NCI-H82 treated with DMSO at 0.1 percent for 48 hours (cell line): ENCODE measurements around the gene TMEM202.
"Not testable (repeated sequence)": the region's sequence is repeated elsewhere in the genome, so short reads cannot be mapped to it uniquely, and the experiment has no call there.

Experiments used
- DNase-seq: peaks from one replicate; lab custom pipeline; 2025; ENCODE audit not compliant: unreplicated experiment; lab: John Stamatoyannopoulos, UW

Gene TMEM202, protein sequence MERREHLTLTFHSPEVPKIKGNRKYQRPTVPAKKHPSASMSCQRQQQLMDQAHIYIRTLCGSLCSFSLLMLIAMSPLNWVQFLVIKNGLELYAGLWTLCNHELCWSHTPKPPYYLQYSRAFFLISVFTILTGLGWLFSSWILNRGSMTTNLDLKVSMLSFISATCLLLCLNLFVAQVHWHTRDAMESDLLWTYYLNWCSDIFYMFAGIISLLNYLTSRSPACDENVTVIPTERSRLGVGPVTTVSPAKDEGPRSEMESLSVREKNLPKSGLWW

DNA sequence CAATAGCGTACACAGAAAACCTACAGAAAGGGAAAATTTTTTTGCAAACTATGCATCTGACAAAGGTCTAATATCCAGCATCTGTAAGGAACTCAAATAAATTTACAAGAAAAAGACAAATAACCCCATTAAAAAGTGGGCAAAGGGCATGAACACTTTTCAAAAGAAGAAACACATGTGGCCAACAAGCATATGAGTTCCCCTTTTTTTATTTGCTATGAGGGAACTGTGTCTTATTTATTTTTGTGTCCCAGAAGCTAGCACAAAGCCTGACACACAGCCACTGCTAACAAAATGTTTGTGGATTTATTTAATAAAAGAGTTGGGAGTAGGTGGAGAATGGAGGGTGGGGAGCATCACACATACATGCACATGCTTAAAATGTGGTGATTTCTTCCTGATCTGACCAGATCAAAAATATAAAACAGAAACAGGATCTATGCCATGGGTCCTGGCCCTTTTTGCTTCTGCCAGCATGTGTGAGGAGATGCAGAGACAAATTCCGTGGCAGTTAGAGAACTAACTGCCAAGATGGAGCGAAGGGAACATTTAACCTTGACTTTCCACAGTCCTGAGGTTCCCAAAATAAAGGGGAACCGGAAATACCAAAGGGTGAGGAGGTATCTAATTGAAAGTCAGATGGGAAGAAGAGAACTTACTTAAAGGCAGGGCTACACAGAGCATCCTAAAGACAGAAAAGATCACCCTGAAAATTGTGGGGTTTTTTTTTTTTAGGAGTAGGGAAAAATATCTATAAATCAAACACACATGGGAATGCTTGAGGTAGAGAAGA, at the start of gene TMEM202:
TSS of gene TMEM202 (plus strand) at position 510 of the 793 bp plus-strand sequence. CDS start at position 532, 22 bp downstream.
- DNase-seq, result no peak

DNA sequence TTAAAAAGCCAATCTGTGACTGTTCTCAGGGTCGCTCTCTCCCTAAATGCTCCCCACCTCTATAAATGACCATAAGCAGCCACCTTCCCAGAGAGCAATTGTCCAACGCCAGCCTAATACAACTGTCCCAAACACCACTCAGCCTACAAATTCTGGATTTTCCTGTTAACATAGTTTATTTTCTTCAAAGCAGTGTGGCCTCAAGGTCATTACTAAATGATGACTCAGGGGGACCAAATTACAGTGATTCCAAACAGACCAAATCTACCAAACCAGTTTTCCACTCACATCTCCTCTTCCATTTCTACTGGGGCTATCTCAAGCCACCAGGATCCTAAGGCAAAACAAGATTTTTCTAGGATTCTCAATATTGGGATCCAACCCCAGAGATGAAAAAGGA, 44.8 kb upstream of the TMEM202 start:
- DNase-seq, result no peak

DNA sequence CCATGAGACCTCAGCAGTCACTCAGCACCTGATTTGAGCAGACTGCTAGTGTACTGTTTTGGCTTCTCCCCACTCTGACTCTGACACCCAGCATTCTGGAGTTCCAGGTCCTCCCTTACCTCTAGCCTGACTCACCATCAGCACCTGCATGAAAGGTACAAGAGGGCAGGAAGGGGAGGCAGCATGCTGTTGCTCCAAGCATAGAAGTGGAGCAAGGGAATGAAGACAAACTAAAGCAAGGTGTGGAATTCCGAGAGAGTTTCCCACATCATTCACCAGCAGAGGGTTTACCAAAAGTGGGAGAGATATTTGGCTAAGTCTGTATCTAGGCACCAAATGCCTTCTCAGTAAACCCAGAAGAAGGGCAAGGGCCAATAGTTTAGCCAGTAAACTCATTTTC, 43.6 kb upstream of the TMEM202 start:
- no peak for DNase-seq

DNA sequence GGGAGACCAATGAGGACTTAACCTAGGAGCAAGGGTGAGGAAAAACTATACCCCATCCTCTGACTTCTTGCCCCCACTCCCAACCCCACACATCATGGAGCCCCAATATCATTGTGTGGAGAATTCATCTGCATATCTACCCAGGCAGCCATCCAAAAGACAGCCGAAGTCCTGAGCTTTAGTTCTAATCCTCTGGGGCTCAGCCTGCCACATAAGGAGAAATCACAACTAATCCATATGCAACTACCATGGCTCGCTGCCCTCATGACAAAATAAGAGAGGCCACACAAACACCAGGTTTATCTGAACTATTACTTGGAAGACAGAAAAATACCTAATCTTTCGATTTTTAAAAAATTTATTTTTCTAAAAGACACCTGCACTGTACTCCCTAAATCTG, 40.0 kb upstream of the TMEM202 start:
- no peak for DNase-seq

DNA sequence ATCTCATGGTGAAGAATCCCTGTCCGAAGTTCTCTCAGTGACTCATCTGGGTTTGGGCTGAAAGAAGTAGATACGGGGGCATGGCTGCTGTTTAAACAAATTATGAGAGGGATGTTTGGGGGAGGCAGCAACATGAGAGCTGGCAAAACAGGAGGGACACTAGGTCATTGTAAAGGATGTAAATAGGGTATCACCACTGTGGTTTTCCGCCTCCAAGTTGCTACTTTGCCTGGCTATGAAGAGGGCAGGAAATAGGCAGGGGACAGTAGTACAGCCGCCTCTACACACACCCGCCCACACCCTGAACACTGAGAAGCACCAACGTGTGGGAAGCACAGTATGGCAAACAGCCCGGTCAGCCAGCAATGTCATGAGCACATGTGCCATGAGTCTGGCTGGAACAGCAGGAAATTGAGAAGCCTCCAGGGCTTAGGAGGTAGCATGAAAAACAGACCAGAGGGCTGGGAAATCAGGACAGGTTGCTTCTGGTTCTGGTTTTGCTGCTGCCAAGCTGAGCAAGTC, 39.4 kb upstream of the TMEM202 start:
- DNase-seq, result no peak

DNA sequence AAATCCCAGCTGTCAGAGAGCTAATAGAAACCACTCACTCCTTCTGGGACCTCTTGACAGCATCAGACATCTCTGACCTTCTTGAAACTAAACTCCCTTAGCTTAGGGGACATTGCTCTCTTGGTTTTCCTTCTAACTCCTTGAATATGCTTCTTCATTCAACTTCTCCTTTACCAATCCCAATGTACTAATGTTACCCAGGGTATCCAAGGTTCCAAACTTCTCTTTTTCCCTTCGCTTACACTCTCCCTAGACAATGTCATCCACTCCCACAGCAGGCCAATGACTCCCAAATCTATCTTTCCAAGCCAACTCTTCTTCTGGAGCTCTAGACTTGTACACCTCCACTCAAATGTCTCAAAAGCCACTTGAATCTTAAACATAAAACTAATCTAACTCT, 36.9 kb upstream of the TMEM202 start:
- no peak for DNase-seq

DNA sequence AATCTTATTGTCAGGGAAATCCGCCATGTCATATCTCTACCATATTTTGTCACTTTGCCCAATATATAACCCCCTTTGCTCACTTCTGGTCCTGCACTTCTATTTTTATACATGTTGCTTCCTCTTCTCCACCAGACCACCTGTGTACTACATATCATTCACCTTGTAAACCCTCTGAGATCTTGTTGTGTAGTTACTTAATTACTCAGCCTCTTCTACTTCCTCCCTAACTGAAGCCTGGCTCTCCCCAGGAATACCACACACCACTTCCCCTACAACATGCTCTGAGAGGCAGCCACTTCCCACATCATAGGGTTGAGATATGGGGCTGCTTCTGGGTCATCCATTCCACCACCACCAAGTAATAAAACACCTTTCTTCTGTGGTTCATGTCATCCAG, 32.3 kb upstream of the TMEM202 start:
- DNase-seq, result no peak

DNA sequence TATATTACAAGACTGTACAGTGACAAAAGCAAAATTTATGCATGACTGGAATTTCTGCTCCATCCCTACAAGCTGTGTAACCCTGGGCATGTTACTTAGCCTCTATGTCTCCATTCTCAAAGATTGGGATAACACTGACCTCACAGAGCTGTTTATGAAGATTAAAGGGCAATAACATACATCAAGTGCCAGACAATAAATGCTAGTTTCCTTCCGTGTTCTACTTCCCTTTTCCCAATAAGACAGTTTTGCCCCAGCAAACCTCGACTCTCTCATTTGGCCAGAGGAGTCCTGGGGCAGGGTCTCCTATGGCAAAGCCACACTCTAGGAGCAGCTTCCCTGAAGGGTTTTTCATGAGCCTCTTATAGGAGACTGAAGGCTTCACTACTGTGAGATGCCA, 29.8 kb upstream of the TMEM202 start:
- DNase-seq, result no peak

DNA sequence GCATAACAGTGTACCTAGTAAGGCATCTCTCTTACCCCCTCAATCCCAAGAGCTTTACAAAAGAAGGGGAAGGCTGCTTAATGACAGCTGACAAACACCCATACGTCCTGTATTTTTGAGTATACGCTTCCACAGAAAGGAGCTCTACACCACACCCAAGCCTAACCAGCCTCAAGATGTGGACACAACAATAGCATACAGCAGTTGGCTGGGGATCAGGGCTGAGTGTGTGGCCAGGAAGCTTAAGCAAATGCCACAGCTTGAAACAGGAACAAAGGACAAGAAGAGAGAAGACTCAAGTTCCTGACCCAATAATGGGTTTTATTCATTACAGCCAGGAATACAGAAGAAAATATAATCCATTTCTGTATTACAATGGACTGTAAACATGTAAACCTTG, 29.2 kb upstream of the TMEM202 start:
- no peak for DNase-seq

DNA sequence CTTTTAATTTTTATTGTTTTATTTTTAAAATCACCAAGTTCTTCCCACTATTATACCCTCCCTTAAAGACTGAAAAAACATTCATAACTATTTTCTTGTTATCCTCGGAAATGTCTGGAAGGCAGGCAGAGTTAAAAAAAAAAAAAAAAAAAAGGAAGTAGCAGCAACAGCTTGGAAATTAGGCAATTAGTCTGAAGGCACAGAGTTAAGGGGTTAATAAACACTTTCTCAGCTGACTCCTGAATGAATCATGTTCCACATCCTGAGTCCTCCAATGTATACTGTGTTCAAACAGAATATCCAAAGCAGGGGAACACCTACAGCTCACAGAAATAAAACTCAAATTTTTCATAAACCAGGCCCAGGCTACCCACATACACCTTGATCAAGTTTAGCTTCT, 28.1 kb upstream of the TMEM202 start:
- DNase-seq, result no peak

DNA sequence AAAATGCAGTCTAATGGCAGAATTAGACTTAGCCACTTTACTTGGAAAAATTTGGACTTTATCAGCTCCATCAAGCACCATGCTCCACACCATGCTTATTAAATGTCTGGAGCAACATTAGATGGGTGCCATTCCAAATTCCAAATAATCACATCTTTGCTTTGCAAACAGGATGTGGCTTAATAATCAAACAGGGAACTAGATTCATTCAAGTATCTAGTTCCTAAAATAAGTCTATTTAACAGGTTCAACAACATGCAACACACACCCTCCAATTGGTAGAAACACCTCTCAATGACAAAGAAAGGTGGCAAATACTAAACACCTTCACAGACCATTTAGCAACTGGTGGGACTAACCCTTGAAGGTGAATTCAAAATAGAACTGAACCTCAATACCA, 25.7 kb upstream of the TMEM202 start:
- no peak for DNase-seq

DNA sequence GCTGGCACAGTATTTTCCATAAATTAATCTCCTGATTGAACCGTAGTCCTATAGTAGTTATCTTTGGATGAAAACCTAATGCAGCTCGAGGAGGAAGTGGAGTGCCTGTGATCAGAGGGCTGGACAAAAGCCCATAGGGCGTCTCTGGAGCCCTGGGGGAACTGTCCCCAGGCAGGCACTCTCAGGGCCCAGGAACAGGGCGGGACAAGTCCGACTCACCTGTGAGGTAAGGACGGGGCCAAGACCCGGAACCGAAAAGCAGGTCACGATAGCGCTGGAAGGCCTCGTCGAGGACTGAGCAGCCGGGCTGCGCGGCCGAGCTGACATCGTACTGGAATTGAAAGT, 22.6 kb upstream of the TMEM202 start:
- no peak for DNase-seq

DNA sequence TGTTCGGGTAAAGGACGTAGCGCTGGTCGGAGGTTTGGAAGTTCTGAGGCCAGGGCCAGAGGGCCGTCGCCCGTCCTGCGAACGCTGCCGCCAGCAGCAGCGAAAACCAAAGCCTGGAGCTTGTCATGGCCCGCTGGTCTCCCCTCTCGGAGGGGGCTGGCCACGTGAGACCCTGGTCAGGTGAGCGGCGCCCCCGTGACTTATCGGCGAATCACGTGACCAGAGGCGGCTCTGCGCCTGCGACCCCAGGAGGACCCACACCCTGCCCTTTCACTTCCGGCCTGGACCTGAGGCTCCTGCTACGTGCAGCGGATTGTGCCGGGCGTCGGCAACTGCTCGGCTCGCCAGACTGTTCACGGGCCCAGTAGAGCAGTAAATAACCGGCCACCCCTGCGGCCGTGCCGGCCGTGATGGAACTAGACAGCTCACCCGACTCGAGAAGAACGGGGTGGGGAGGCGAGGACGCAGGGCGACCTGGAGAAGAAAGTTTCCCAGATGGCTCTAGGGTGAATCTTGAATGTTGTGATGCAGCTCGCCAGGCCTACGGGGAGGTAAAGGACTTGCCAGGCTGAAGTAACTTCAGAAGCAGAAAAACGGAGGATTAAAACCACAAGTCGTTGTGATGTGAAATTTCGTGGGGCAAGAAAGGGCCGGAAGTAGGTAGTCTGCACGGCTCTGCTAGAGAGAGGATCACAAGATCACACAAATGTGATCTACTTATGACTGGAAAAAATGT, 22.1 kb upstream of the TMEM202 start, which contains the start of gene HEXA:
TSS of gene HEXA (minus strand) at position 169 of the 736 bp plus-strand sequence. CDS start at position 127, 42 bp downstream.
- DNase-seq, result peak; percentile 85

DNA sequence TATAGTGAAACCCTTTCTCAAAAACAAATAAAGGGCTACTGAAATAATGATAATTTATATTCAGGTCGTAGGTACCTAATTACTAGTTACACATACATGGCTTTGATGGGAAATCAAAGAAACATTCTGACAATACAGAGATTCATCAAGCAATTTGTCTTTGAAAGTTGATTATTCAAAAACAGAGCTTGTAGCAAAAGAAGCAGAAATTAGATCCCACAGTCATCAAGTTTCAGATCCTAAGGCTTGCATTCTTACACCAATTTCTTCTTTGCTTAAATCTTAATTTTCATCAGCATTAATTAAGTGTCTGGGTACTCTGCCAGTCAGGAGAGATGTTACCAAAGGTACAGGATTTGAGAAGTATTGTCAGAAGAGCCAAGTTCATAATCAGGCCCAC, 20.8 kb upstream of the TMEM202 start:
- no peak for DNase-seq

DNA sequence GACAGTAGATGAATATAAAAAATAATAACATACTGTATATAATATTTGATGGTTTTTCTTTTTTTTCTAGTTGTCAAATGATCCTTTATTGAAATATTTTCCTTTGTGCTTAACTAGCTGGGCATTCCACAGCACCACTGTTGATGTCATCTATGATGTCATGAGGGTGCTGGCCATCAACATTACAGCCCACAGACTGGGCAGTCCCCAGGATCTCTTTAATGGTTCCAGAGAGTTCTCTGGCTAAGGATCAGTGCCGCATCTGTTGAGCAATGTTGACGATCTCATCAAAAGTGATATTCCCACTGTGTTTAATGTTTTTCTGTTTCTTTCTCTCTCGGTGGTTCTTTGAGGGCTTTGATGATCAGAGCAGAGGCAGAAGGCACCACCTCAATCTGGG, 19.0 kb upstream of the TMEM202 start:
- not testable (repeated sequence) for DNase-seq

DNA sequence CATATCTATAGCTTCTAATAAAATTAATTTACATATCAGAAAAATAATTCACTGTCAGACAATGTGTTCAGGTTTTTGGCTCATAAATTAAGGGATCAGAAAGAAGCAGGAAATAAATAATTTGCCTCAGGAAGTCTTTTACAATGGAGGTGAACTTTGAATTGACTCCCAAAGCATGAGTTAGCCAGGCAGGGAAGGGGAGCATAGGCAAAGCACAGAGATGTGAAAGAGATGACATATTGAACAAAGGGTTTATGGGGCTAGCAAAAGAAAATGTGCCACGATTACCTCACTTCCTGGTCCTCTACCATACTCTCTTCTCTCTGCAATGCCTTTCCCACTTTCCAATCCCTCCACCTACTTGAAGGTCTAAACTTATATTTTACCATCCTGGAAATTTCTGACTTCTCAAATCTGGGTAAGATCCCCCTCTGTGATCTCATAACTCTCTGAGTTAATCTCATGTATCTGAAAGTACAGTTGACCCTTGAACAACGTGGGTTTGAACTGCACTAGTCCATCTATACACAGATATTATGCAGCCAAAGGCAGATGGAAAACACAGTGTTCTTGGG, 18.2 kb upstream of the TMEM202 start:
- no peak for DNase-seq

DNA sequence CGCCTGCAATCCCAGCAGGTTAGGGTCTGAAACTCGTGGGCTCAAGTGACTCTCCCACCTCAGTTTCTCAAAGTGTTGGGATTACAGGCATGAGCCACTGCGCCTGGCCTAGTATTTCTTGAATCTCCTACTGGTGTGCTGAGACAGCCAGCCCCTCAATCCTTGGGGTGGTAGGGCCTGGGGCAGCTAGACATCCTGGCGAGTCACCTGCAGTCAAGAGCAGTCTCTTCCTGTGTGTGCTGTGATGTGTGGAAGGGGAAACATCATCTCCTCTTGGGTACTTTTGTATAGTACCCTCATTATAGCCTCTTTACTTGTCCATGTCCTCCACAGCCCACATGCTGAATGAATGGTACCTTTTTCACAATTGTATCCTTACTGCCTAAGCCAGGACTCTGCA, 17.4 kb upstream of the TMEM202 start:
- no peak for DNase-seq

DNA sequence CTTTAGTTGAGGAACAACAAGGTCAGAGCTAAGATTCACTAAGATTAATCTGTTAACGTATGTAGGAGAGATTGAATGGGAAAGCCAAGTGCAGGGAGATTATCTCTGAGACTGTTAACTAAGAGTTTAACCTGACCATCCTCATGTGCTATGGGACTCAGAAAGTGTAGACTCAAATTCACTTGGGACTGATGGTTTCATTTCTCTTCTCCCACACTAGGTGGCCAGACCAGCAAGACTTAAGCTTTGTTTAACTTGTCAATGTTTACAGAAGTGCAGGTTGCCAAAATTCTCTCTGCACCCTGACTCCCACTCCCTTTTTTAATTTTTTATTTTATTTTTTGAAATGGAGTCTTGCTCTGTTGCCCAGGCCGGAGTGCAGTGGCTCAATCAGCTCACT, 16.0 kb upstream of the TMEM202 start:
- no peak for DNase-seq

DNA sequence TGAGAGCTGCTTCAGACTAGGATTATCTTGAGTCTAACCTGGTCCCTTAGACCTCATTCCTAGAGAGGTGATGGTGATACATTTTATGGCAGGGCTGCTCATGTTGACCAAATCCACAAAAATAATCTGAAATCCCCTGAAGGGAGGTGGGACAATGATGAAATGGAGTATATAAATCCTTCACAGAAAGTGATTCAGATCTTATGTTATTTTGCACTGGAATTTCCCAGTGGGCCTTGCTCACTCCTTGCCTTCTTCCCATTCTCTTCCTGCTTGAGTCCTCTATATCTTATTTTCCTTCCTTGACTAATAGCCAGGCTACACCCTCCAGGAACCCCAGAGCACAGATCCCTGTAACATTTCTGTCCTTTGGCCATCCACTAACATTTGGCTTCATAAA, 10.4 kb upstream of the TMEM202 start:
- no peak for DNase-seq

DNA sequence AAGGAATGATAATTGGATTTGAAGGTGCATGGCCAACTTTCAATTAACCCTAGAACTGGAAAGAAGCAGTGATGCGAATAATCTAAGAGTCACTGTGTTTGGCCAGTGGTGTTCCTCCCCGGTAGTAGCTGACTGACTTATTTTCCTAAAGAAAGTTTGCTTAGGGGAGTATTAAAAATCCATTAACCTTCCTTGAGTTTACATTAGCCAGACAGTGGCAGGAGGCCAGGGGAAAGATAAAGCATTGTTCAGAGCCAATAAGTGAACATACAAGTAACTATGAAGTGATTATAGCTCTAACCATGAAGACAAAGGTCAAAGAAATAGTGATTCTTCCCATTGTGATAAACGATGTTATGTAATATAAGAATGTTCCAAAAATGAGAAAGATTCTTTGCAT, 8.9 kb upstream of the TMEM202 start:
- DNase-seq, result no peak

DNA sequence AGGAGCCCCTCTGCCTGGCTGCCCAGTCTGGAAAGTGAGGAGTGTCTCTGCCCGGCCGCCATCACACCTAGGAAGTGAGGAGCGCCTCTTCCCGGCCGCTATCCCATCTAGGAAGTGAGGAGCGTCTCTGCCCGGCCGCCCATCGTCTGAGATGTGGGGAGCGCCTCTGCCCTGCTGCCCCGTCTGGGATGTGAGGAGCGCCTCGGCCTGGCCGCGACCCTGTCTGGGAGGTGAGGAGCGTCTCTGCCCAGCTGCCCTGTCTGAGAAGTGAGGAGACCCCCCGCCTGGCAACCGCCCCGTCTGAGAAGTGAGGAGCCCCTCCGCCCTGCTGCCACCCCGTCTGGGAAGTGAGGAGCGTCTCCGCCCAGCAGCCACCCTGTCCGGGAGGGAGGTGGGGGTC, 1.8 kb upstream of the TMEM202 start:
- DNase-seq, result not testable (repeated sequence)
